ENCODE data around the gene TSPAN2. TPM values are rescaled to one million over a fixed set of nuclear protein-coding genes. Genes with fewer than 3 reads are reported as not detected.

The TSPAN2 gene
- total and polyA plus RNA-seq, 2 donors (not counting 3 experiments of a cell fraction or from before 2014, with no cell fraction given) = 1.5 to 5.0 TPM

DNA sequence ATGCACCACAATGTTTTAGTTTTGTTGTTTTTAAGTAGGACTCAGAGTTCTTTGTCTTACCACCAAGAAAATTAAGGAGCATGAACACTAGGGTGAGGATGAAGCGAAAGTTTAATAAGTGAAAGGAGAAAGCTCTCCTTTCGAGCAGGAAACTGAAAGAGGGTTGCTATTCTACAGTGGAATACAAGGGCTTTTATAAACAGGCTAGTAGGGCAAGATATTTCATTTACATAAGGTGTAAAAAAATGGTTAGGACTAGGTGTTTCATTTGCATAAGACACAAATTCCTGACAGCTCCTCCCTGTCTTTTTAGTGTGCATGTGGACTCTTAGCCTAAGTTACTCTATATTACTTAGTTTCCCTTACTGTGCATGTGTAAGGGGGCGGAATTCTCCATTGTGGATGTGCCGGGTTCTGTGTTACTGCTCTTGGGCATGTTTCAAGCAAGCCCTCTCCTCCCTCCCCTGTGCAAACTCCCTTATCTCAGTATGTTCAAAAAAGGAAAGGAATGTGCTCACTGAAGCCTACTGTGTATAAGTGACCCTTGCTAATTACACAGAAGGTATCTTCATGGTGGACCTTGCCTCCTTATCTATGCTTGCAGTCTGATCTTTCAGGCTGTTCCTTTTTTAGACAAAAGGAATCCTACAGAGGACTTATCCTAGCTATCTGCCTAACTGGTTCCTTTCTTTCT is 52.3 kb downstream of the TSPAN2 start:
- Histone ChIP-seq H3K9me3 (replicated peaks; ENCODE audit: control insufficient read depth, insufficient read depth, low read length) (no peaks in the 10 kb centered on the region), H3K27me3 (ENCODE audit: control insufficient read depth in 2 of 2, insufficient read depth in 2 of 2, low read length in 2 of 2) (peaks cover 4 to 10% of the 10 kb centered on the region in 2 experiments), H3K27ac (ENCODE audit: insufficient read depth, low read depth, low read length) (no peak overlapping the region), H4K20me1 (replicated peaks; ENCODE audit: control insufficient read depth, extremely low read depth, insufficient read depth, low read length) (no peaks in the 10 kb centered on the region), H3K4me3 (replicated peaks in 1 of 3; ENCODE audit: insufficient read depth in 1 of 3, low read depth in 1 of 3, low read length in 3 of 3) (no peak overlapping the region), H3K36me3 (ENCODE audit: control insufficient read depth in 2 of 2, extremely low read depth in 1 of 2, insufficient read depth in 2 of 2, low read length in 2 of 2) (no peaks in the 10 kb centered on the region), H2AFZ (ENCODE audit: low read depth, low read length) (no peak overlapping the region), H3K79me2 (ENCODE audit: control insufficient read depth, insufficient read depth, low read length) (no peaks in the 10 kb centered on the region), H3K4me2 (ENCODE audit: insufficient read depth, low read length) (no peak overlapping the region), H3K4me1 (ENCODE audit: control insufficient read depth, extremely low read depth, insufficient read depth, low read length) (no peaks in the 10 kb centered on the region), H3K9ac (replicated peaks; ENCODE audit: extremely low read depth, insufficient read depth, low read length) (no peak overlapping the region), H3K9me1 (replicated peaks; ENCODE audit: control insufficient read depth, extremely low read depth, insufficient read depth, low read length) (no peaks in the 10 kb centered on the region)
- DNase-seq (ENCODE audit: low read depth, low spot score) (no peak), FAIRE-seq (no peak)
- dilution Hi-C loops (cut with MboI; ENCODE audit: extremely low pct_ligation_motif_present, low sequenced_read_pairs) = no loop called here
- TF ChIP-seq GATA2 (IDR thresholded peaks at IDR 0.05; ENCODE audit: insufficient read depth, insufficient read length, low read depth, low read length) (no peak), POLR2AphosphoS5 (IDR thresholded peaks at IDR 0.05; ENCODE audit: insufficient read depth, low read depth, low read length) (no peak), MYC (IDR thresholded peaks at IDR 0.05; ENCODE audit: low read depth, low read length) (no peak), POLR2A (IDR thresholded peaks at IDR 0.05; ENCODE audit: low read depth, low read length) (no peak), EZH2 (IDR thresholded peaks at IDR 0.05; ENCODE audit: borderline replicate concordance, low read depth, low read length, severe bottlenecking) (no peak), FOS (IDR thresholded peaks at IDR 0.05; ENCODE audit: borderline replicate concordance, insufficient read depth, low read length) (no peak), JUN (IDR thresholded peaks at IDR 0.05; ENCODE audit: borderline replicate concordance, insufficient read depth, insufficient read length, low read depth) (no peak)
- TF ChIP-seq, protein P1, sequence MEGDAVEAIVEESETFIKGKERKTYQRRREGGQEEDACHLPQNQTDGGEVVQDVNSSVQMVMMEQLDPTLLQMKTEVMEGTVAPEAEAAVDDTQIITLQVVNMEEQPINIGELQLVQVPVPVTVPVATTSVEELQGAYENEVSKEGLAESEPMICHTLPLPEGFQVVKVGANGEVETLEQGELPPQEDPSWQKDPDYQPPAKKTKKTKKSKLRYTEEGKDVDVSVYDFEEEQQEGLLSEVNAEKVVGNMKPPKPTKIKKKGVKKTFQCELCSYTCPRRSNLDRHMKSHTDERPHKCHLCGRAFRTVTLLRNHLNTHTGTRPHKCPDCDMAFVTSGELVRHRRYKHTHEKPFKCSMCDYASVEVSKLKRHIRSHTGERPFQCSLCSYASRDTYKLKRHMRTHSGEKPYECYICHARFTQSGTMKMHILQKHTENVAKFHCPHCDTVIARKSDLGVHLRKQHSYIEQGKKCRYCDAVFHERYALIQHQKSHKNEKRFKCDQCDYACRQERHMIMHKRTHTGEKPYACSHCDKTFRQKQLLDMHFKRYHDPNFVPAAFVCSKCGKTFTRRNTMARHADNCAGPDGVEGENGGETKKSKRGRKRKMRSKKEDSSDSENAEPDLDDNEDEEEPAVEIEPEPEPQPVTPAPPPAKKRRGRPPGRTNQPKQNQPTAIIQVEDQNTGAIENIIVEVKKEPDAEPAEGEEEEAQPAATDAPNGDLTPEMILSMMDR (IDR thresholded peaks at IDR 0.05; ENCODE audit: extremely low read depth in 1 of 2, insufficient read depth in 1 of 2, low read depth in 1 of 2, low read length in 2 of 2) = no peak
- TF ChIP-seq, protein P2, sequence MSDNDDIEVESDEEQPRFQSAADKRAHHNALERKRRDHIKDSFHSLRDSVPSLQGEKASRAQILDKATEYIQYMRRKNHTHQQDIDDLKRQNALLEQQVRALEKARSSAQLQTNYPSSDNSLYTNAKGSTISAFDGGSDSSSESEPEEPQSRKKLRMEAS (IDR thresholded peaks at IDR 0.05; ENCODE audit: insufficient read depth, insufficient read length) = no peak
- BruUV-seq (replicated peaks) = no TSS peak
- intact Hi-C loops (cut with micrococcal nuclease) = no loop called here
- POLR2A ChIA-PET = no interaction called here
- CTCF ChIA-PET = interaction anchor here (0.9 to 1.8 kb wide), 2 partner anchors 16 to 29 kb away, joined by 3 to 7 read pairs; no protein-coding TSS in a partner anchor

Data from endothelial cell of umbilical vein (primary cell).